ENCODE data around the gene SIN3B. TPM values are rescaled to one million over a fixed set of nuclear protein-coding genes. Genes with fewer than 3 reads are reported as not detected.

SIN3B gene
- polyA plus RNA-seq, 1 of the 3 experiments (the other 2 are of a cell fraction) = 29.7 TPM

DNA sequence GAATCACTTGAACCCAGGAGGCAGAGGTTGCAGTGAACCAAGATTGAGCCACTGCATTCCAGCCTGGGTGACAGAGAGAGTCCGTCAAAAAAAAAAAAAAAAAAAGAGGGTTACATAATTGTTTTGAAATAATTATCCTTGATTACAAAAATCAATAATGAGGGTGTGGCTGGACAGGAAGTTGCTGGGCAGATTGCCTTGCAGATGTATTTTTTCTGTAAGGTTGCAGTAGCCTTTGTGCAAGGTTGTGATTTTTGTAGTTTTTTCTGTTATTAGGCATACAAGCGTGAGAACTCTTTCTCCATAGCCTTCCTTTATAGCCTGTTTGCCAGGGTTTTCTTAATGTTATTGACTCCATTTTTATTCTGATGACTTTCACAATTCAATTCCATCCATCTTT lies 40.7 kb upstream of the SIN3B start:
- H3K4me2 ChIP-seq = no peak overlapping the region
- no peaks in the 10 kb centered on the region for H3K79me2 ChIP-seq (ENCODE audit: insufficient read depth)
- H3K4me3 ChIP-seq (ENCODE audit: low read depth in 2 of 2, low read length in 1 of 2) = no peak overlapping the region
- H3K9me2 ChIP-seq = no peaks in the 10 kb centered on the region
- no peak overlapping the region for H3K27ac ChIP-seq (ENCODE audit: low read depth in 2 of 2, low read length in 1 of 2)
- 90% methylated on average over 2 of the region's 2 CpGs for WGBS (ENCODE audit: low lambda C conversion rate)
- no peaks in the 10 kb centered on the region for H3F3A ChIP-seq (replicated peaks; ENCODE audit: insufficient read depth)
- H3K27me3 ChIP-seq (ENCODE audit: insufficient read depth) = no peaks in the 10 kb centered on the region
- H3K4me1 ChIP-seq (ENCODE audit: control insufficient read depth in 1 of 2, insufficient read depth in 2 of 2, low read depth in 1 of 2, low read length in 1 of 2) = no peaks in the 10 kb centered on the region
- H2AFZ ChIP-seq (ENCODE audit: low read depth) = no peak overlapping the region
- ChIA-PET POLR2A (no interaction called here), CTCF (no interaction called here)
- no peak overlapping the region for H3K9ac ChIP-seq
- TF ChIP-seq, protein P1, sequence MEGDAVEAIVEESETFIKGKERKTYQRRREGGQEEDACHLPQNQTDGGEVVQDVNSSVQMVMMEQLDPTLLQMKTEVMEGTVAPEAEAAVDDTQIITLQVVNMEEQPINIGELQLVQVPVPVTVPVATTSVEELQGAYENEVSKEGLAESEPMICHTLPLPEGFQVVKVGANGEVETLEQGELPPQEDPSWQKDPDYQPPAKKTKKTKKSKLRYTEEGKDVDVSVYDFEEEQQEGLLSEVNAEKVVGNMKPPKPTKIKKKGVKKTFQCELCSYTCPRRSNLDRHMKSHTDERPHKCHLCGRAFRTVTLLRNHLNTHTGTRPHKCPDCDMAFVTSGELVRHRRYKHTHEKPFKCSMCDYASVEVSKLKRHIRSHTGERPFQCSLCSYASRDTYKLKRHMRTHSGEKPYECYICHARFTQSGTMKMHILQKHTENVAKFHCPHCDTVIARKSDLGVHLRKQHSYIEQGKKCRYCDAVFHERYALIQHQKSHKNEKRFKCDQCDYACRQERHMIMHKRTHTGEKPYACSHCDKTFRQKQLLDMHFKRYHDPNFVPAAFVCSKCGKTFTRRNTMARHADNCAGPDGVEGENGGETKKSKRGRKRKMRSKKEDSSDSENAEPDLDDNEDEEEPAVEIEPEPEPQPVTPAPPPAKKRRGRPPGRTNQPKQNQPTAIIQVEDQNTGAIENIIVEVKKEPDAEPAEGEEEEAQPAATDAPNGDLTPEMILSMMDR (IDR thresholded peaks at IDR 0.05) = no peak
- TF ChIP-seq, protein P2, sequence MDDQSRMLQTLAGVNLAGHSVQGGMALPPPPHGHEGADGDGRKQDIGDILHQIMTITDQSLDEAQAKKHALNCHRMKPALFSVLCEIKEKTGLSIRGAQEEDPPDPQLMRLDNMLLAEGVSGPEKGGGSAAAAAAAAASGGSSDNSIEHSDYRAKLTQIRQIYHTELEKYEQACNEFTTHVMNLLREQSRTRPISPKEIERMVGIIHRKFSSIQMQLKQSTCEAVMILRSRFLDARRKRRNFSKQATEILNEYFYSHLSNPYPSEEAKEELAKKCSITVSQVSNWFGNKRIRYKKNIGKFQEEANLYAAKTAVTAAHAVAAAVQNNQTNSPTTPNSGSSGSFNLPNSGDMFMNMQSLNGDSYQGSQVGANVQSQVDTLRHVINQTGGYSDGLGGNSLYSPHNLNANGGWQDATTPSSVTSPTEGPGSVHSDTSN (IDR thresholded peaks at IDR 0.05) = no peak
- TF ChIP-seq, protein P3, sequence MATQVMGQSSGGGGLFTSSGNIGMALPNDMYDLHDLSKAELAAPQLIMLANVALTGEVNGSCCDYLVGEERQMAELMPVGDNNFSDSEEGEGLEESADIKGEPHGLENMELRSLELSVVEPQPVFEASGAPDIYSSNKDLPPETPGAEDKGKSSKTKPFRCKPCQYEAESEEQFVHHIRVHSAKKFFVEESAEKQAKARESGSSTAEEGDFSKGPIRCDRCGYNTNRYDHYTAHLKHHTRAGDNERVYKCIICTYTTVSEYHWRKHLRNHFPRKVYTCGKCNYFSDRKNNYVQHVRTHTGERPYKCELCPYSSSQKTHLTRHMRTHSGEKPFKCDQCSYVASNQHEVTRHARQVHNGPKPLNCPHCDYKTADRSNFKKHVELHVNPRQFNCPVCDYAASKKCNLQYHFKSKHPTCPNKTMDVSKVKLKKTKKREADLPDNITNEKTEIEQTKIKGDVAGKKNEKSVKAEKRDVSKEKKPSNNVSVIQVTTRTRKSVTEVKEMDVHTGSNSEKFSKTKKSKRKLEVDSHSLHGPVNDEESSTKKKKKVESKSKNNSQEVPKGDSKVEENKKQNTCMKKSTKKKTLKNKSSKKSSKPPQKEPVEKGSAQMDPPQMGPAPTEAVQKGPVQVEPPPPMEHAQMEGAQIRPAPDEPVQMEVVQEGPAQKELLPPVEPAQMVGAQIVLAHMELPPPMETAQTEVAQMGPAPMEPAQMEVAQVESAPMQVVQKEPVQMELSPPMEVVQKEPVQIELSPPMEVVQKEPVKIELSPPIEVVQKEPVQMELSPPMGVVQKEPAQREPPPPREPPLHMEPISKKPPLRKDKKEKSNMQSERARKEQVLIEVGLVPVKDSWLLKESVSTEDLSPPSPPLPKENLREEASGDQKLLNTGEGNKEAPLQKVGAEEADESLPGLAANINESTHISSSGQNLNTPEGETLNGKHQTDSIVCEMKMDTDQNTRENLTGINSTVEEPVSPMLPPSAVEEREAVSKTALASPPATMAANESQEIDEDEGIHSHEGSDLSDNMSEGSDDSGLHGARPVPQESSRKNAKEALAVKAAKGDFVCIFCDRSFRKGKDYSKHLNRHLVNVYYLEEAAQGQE (IDR thresholded peaks at IDR 0.05; ENCODE audit: low read depth, low read length) = no peak
- TF ChIP-seq JUND (IDR thresholded peaks at IDR 0.05) (no peak), CHD2 (IDR thresholded peaks at IDR 0.05; ENCODE audit: low read length, partially characterized antibody) (no peak), MEF2A (IDR thresholded peaks at IDR 0.05; ENCODE audit: borderline replicate concordance, low read depth) (no peak), TEAD4 (IDR thresholded peaks at IDR 0.05; ENCODE audit: borderline replicate concordance, insufficient read depth) (no peak), FOXJ3 (CRISPR knock-in tag; IDR thresholded peaks at IDR 0.05) (no peak), SIN3A (IDR thresholded peaks at IDR 0.05; ENCODE audit: borderline replicate concordance, low read depth, low read length) (no peak), GABPA (IDR thresholded peaks at IDR 0.05; ENCODE audit: low read depth) (no peak), POLR2AphosphoS5 (IDR thresholded peaks at IDR 0.05; ENCODE audit: low read depth, low read length) (no peak), ELF1 (IDR thresholded peaks at IDR 0.05) (no peak), FOXM1 (IDR thresholded peaks at IDR 0.05; ENCODE audit: low read depth) (no peak), NRF1 (IDR thresholded peaks at IDR 0.05; ENCODE audit: low read depth, low read length) (no peak), EZH2phosphoT487 (IDR thresholded peaks at IDR 0.05; ENCODE audit: borderline replicate concordance, low read depth) (no peak), MXI1 (IDR thresholded peaks at IDR 0.05; ENCODE audit: low read depth, low read length) (no peak)
- TF ChIP-seq, protein P4, sequence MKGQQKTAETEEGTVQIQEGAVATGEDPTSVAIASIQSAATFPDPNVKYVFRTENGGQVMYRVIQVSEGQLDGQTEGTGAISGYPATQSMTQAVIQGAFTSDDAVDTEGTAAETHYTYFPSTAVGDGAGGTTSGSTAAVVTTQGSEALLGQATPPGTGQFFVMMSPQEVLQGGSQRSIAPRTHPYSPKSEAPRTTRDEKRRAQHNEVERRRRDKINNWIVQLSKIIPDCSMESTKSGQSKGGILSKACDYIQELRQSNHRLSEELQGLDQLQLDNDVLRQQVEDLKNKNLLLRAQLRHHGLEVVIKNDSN (IDR thresholded peaks at IDR 0.05; ENCODE audit: borderline replicate concordance, low read depth) = no peak
- TF ChIP-seq, protein P5, sequence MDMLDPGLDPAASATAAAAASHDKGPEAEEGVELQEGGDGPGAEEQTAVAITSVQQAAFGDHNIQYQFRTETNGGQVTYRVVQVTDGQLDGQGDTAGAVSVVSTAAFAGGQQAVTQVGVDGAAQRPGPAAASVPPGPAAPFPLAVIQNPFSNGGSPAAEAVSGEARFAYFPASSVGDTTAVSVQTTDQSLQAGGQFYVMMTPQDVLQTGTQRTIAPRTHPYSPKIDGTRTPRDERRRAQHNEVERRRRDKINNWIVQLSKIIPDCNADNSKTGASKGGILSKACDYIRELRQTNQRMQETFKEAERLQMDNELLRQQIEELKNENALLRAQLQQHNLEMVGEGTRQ (IDR thresholded peaks at IDR 0.05; ENCODE audit: borderline replicate concordance, low read depth, low read length) = no peak
- no peak for DNase-seq
- H3K36me3 ChIP-seq (replicated peaks in 1 of 2; ENCODE audit: control insufficient read depth in 1 of 2, insufficient read depth in 2 of 2, low read length in 1 of 2) = no peaks in the 10 kb centered on the region
- H4K20me1 ChIP-seq (ENCODE audit: insufficient read depth) = no peaks in the 10 kb centered on the region
- H3K9me3 ChIP-seq = peaks cover 11% of the 10 kb centered on the region

Data from SK-N-SH (cell line).